ENCODE measurements around the gene CAPZB.

CAPZB gene

GRCh38 chr1:19381261-19381660 lies 104.1 kb downstream of the CAPZB start:
- DNase-seq, result no peak

DNA sequence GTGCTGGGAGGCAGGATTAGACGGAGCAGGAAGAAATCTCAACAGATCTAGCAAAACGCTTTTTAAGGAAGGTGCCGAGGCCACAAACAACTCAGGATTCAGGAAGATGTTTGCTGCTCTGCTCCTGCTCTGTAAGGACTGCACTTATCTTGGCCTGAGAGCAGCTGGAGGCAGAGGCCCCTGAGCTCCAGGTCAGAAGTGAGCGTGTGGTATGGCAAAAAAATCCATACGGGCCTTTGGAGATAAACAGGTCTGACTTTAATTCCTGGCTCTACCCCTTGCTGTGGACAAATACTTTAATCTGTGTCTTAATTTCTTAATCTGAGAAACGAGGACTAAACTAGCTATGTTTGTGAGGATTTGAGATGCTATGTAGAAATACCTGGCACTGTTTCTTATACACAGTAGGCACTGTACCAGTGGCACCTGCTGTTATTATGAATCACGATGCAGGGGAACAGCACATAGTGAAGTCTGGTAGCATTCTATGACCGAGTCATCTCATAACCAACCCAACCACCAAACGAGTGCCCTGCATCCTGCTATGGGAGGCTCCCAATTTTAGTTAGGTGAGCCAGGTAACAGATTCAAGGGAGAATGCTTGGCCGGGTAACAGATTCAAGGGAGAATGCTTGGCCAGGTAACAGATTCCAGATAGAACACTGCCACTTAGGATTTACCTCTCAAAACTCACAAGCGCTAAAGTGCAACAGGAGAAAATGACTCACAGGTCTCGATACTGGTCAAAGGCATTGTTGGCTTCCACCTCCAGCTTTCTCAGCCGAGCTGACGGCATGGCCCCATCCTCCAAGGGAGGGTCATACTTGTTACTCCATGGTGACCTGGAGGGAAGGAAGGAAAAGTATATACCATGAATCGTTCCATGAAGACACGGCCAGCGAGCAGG lies 107.3 kb downstream of the CAPZB start:
- no peak for DNase-seq

- DNase-seq, result no peak
Observed at GRCh38 chr1:19376428-19377372, 108.6 kb downstream of the CAPZB start.

GRCh38 chr1:19375631-19376400 lies 109.5 kb downstream of the CAPZB start:
- no peak for DNase-seq

GRCh38 chr1:19374926-19375325 lies 110.4 kb downstream of the CAPZB start:
- DNase-seq, result no peak

- DNase-seq, result no peak
Observed at GRCh38 chr1:19374083-19374801, 111.1 kb downstream of the CAPZB start.

DNA sequence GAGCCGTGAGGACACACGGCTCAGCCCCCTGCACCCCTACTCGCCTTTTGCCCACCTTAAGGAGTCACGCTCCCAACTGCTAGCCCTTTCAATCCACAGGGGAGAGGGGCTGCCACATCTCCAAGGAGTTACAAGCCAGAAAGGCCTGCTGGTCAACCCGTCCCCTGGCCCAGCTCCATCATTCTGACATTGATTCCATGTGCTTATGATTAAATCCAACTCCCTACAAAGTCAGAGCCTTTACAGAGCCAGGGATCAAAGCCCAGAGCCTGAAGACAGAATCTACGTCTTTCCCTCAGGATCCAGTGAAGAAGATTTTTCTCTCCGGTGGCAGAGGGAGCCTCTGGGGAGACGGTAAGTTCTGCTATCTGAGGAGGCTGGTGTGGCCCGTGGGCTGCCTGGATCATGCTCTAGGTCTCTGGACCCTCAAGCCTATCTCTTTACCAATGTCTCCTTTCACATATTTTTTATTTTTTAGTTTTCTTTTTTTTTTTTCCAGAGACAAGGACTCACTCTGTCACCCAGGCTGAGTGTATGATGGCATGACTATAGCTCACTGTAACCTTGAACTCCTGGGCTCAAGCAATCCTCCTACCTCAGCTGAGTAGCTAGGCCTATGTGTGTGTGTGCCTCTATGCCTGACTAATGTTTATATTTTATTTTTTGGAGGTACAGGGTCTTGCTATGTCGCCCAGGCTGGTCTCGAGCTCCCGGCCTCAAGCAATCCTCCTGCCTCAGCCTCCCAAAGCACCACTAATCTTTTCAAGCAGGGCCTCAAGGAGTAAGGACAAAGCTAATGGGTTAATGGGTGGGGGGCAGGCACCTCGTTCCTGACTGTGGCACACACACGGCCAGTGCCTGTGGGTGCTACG lies 111.9 kb downstream of the CAPZB start:
- DNase-seq, result no peak

DNA sequence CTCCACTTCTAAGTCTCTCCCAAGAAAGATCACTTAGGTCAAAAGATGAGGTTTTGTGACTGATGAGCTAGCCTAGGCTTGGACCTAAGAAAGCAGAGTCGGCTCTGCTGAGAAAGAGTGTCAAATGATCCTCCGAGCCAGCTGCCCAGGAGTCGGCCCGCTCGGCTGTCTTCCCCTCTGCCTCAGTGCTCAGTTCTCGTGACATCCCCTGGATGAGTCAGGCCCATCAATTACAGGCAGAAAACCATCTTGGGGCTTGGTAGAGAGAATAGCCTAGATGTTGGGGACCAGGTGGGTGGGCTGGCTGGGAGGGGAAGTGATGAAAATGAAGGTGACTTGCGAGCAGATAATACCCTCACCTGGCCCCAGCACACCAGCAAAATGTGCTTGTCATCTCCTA lies 112.7 kb downstream of the CAPZB start:
- no peak for DNase-seq

DNA sequence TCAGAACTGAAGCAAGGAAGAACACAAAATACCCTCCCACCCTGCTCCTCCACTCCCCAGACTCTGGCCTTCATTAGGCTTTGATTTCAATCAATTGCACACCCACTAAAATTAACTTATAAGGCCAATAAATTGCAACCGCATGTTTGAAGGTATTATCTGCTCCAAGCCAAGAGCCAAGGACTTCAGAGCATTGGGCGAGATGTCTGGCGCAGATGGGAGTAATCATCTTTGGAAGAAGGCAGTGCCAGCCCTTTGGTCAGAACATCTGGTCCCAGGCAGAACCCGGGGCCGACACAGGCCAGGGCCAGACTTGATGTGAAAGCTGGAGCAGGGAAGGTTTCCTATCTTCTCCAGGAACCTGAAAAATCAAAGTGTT lies 113.2 kb downstream of the CAPZB start:
- no peak for DNase-seq

DNA sequence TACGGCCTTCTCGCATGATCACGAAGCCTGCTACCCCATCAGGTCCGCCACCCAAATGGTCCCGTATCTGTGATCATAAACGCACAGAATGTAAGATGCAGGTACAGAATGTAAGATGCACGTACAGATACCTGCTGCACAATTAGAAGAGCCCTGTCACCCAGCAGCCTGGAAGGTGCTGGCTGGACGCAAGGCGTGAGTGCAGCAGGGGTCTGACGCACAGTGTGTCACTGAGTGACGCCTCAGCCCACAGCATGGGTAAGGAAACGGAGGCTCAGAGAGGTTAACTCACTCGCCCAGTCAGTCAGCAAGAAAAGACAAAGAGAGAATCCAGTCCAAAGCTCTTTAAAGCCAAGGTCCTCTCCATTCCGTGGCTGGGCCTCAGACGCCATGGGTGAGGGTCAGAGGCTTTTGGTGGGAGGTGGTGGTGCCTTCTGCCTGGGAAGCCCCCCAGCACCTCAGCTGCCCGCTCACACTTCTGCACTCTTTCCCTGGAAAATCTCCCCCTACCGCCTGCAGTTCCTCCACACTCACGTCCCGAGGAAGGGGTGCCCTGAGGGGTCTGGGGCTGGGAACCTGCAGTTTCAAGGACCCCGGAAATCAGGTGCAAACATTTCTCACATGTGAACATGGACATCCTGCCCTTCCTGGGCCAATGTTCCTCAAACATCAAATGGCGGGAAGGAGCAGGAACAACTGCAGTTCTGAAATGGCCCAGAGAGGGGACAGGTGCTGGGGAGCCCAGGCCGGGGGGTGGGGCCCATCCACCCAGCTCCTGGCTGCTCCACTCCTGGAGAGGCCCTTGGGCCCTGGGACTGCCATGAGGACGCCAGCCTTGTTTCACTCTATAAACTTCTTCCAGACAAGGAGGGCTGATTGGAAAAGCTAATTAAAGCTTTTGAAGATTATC lies 113.9 kb downstream of the CAPZB start:
- no peak for DNase-seq

DNA sequence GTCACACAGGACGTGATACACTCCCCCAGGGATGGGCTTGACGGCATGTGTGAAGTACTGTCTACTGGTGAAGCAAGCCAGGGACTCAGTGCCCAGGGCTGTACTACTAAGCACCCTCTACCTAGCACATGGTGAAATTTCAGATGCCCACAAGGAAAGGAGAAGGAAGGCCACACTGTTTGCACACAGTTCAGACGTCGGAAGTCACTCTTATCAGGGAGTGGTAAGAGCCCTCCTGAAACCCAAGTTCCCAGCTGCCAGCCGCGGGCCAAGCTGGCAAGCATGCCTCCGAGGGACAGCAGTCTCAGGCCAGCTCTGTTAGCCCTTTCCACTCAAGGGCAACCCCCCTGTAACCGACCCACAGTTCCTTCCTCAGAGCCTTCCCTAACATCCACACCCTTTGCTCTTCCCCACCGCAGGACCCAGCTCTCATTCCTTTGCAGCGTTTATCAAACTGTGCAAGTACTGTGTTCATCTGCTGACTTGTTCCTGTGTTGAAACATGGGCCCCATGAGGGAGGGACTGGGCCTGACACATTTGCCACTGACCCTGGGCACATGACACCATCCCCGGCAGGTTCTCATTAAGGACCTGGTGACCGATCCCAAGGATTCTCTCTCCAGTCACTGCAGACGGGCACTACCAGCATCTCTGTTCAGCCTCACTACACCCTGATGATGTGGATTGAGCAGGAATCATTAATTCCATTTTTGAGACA lies 114.7 kb downstream of the CAPZB start:
- DNase-seq, result no peak

- DNase-seq, result no peak
Observed at GRCh38 chr1:19369396-19370090, 115.8 kb downstream of the CAPZB start.

DNA sequence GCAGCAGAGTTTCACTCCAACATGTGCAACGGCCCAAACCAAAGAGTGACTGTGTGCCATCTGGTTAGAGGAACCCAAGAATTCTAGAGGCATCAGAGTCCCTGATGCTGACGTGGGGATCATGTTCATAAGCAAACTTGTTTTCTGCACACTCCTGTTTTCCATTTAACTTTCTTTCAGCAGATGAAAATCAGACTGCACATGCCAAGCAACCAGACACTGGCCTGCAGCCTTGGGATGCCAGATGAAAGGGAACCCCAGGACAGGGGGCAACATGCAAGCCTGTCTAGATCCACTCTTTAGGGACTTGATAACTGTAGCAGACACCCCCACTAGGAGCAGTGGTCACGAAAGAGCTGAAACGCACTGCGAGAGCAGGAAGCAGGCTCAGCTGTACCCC lies 116.4 kb downstream of the CAPZB start:
- DNase-seq, result no peak

- DNase-seq, result no peak
Observed at GRCh38 chr1:19368050-19368449, 117.3 kb downstream of the CAPZB start.

DNA sequence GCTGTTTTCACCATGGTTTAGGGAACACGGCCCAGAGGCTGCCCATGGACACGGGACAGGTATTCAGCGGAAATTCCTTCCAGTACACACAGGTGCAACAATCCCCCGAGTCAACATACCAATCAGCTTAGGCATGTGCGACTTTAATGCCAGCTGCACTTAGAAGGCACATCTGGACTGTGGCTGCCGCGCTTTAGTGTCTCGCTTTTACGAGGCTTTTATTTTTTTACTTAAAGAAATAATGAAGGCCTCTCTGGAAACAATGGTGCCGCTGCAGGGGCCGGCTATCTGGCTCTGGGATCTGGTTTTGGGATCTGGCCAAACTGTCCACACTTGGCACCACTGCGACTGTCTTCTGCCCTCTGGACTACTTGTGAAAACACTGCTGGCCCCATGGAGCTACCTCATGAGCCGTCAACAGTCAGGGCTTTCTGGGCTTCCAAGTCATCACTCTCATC lies 117.7 kb downstream of the CAPZB start:
- DNase-seq, result no peak

DNA sequence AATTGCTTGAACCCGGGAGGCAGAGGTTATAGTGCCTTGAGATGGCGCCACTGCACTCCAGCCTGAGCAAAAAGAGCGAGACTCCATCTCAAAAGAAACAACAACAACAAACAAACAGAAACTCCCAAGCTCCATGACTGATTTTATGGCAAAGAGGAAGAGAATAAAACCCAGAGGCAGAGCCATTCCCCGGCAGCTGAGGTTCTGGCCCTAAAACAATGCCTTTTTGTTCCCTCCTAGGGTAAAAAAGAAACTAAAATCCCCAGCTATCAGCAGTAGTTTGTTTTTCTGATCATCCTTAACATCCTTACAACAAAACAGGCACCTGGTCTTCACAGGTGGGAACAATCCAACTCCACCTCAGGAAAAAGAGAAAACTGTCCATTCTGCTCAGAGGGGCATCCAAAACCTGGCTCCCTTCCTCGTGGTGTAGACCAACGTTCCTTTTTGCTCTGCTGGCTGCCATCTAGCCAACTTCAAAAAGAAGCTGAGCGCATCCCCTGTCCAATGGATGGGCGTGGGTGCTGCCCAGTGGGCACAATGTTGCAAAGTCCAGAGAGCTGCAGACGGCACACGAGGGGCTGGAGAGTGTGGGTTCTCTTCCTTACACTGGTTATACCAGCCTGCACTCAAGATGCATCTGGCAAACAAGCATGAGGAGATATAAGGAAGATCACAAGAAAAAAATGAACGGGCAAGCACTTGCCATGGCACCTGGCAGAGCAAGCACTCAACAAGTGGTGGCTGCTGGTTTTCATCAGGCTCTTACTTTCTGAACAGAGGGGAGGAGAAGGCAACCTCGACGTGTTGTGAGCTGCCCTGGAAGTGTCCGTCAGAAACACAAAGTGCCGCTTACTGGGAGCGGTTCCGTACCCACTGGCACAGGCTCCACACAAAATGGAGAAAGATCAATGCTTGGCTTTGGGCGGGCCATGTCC lies 118.5 kb downstream of the CAPZB start:
- no peak for DNase-seq

GRCh38 chr1:19365721-19366120 lies 119.6 kb downstream of the CAPZB start:
- no peak for DNase-seq

Measured in NCI-H146 (cell line).